IPS-18c (cell line): ENCODE measurements around the gene BMPR1B.

ENCODE experiments used
- H3K4me3 ChIP-seq: 2 replicates; pipeline ENCODE4 v1.7.0; 2013; ENCODE audit warnings: low read depth, mild to moderate bottlenecking, low read length, moderate library complexity; ENCODE audit not compliant: insufficient read depth
- H3K9me3 ChIP-seq: one replicate; pipeline ENCODE4 v1.6.1; 2013; ENCODE audit warnings: mild to moderate bottlenecking, low read length, moderate library complexity; ENCODE audit not compliant: control insufficient read depth, insufficient read depth

The BMPR1B gene

GRCh38 chr4:95068818-95069478, 311.2 kb downstream of the BMPR1B start:
- Histone ChIP-seq H3K4me3 (no peak overlapping the region), H3K9me3 (no peaks in the 10 kb centered on the region)

GRCh38 chr4:95071851-95072250, 314.1 kb downstream of the BMPR1B start:
- Histone ChIP-seq H3K9me3 (no peaks in the 10 kb centered on the region), H3K4me3 (no peak overlapping the region)

- no peaks in the 10 kb centered on the region for H3K9me3 ChIP-seq
Measured at GRCh38 chr4:95073646-95074045, 315.9 kb downstream of the BMPR1B start.

GRCh38 chr4:95077864-95078263, 320.1 kb downstream of the BMPR1B start:
- no peaks in the 10 kb centered on the region for H3K9me3 ChIP-seq
- no peak overlapping the region for H3K4me3 ChIP-seq

More at GRCh38 chr4:95073646-95074045, 315.9 kb downstream of the BMPR1B start:
- no peak overlapping the region for H3K4me3 ChIP-seq

- Histone ChIP-seq H3K4me3 (no peak overlapping the region), H3K9me3 (no peaks in the 10 kb centered on the region)
Measured at GRCh38 chr4:95080969-95081368, 323.2 kb downstream of the BMPR1B start.

GRCh38 chr4:95084584-95084983, 326.8 kb downstream of the BMPR1B start:
- no peaks in the 10 kb centered on the region for H3K9me3 ChIP-seq
- no peak overlapping the region for H3K4me3 ChIP-seq

GRCh38 chr4:95085124-95085833, 327.5 kb downstream of the BMPR1B start:
- H3K4me3 ChIP-seq = no peak overlapping the region
- no peaks in the 10 kb centered on the region for H3K9me3 ChIP-seq

GRCh38 chr4:95086551-95086950, 328.8 kb downstream of the BMPR1B start:
- no peak overlapping the region for H3K4me3 ChIP-seq
- H3K9me3 ChIP-seq = no peaks in the 10 kb centered on the region

GRCh38 chr4:95087657-95088455, 330.1 kb downstream of the BMPR1B start:
- no peak overlapping the region for H3K4me3 ChIP-seq
- H3K9me3 ChIP-seq = no peaks in the 10 kb centered on the region

GRCh38 chr4:95091272-95091671, 333.5 kb downstream of the BMPR1B start:
- Histone ChIP-seq H3K9me3 (no peaks in the 10 kb centered on the region), H3K4me3 (no peak overlapping the region)

- no peak overlapping the region for H3K4me3 ChIP-seq
Measured at GRCh38 chr4:95092766-95093165, 335.0 kb downstream of the BMPR1B start.

GRCh38 chr4:95093460-95093859, 335.7 kb downstream of the BMPR1B start:
- Histone ChIP-seq H3K9me3 (no peaks in the 10 kb centered on the region), H3K4me3 (no peak overlapping the region)

More at GRCh38 chr4:95092766-95093165, 335.0 kb downstream of the BMPR1B start:
- H3K9me3 ChIP-seq = no peaks in the 10 kb centered on the region

- no peak overlapping the region for H3K4me3 ChIP-seq
- H3K9me3 ChIP-seq = no peaks in the 10 kb centered on the region
Measured at GRCh38 chr4:95093936-95094929, 336.5 kb downstream of the BMPR1B start.

- no peaks in the 10 kb centered on the region for H3K9me3 ChIP-seq
- no peak overlapping the region for H3K4me3 ChIP-seq
Measured at GRCh38 chr4:95095348-95095974, 337.7 kb downstream of the BMPR1B start.

GRCh38 chr4:95102162-95102790, 344.5 kb downstream of the BMPR1B start:
- H3K4me3 ChIP-seq = no peak overlapping the region

GRCh38 chr4:95105112-95105511, 347.4 kb downstream of the BMPR1B start:
- no peaks in the 10 kb centered on the region for H3K9me3 ChIP-seq
- no peak overlapping the region for H3K4me3 ChIP-seq

More at GRCh38 chr4:95102162-95102790, 344.5 kb downstream of the BMPR1B start:
- no peaks in the 10 kb centered on the region for H3K9me3 ChIP-seq
